Gastroesophageal sphincter (tissue), 4 donors: Measurements from ENCODE around the gene TMEM164. TPM values are rescaled to one million over a fixed set of nuclear protein-coding genes. Genes with fewer than 3 reads are reported as not detected.

Experiments used
- ATAC-seq: fragments of 150-250 bp; one replicate; pipeline ENCODE4 v1.9.1; 2016; ENCODE audit warnings: mild to moderate bottlenecking, moderate library complexity
- H3K27ac ChIP-seq, 4 donors: fragments of 200-600 bp; sonication (generic) in 3 of 4; 1 replicate in 3 of 4; 2 replicates in 1 of 4; pipeline ENCODE4 v1.5.1; 2016 to 2019
- H3K27me3 ChIP-seq: fragments of 200-600 bp; sonication (generic); one replicate; pipeline ENCODE4 v1.5.1; 2019
- H3K36me3 ChIP-seq, 2 donors: fragments of 200-600 bp; sonication (generic); one replicate each; pipeline ENCODE4 v1.5.1; 2019; ENCODE audit warnings: control low read depth in 1 of 2
- H3K4me1 ChIP-seq, 3 donors: fragments of 200-600 bp; sonication (generic); 1 replicate in 2 of 3; 2 replicates in 1 of 3; pipeline ENCODE4 v1.5.1; 2016 to 2019; ENCODE audit warnings: control low read depth in 2 of 3
- H3K4me3 ChIP-seq, 2 donors: fragments of 200-600 bp; sonication (generic); one replicate each; pipeline ENCODE4 v1.5.1; 2019; ENCODE audit warnings: mild to moderate bottlenecking in 1 of 2, moderate library complexity in 1 of 2
- H3K9me3 ChIP-seq, 3 donors: fragments of 200-600 bp; sonication (generic); one replicate each; pipeline ENCODE4 v1.5.1; 2017 to 2019; ENCODE audit warnings: control low read depth in 2 of 3
- EP300 ChIP-seq: sonication (generic); formaldehyde crosslinking; IDR thresholded peaks from one replicate; pipeline ENCODE4 v1.6.1; 2017; ENCODE audit warnings: antibody characterized with exemption, mild to moderate bottlenecking
- POLR2A ChIP-seq, 2 donors: fragments of 450-650 bp; IDR thresholded peaks; one replicate each; pipeline ENCODE4 v1.6.1; 2017; ENCODE audit warnings: antibody characterized with exemption in 2 of 2, mild to moderate bottlenecking in 2 of 2, moderate library complexity in 1 of 2
- POLR2AphosphoS5 ChIP-seq: sonication (generic); formaldehyde crosslinking; IDR thresholded peaks from one replicate; pipeline ENCODE4 v1.6.1; 2017; ENCODE audit warnings: antibody characterized with exemption
- WGBS, 2 donors: methylation state at CpG; one replicate each; pipeline ENCODE4 v1.1.5; 2018; ENCODE audit warnings: low coverage in 1 of 2; 5-methylcytosine and 5-hydroxymethylcytosine counted together
- total RNA-seq, 4 donors: library from RNA; depleted of rRNA; stranded (reverse); fragments of >200 nt; gene quantifications; one replicate each; pipeline ENCODE4 v1.1.0, GENCODE V29; 2016
- TF ChIP-seq, protein P1 (sequence below), 4 experiments: fragments of 200-600 bp in 2 of 4; fragments of 450-650 bp in 2 of 4; sonication (generic) in 1 of 4; IDR thresholded peaks; one replicate each; pipeline ENCODE4 v1.5.1; 2017 to 2019; ENCODE audit warnings: antibody characterized with exemption in 4 of 4, mild to moderate bottlenecking in 2 of 4, moderate library complexity in 2 of 4

TMEM164 gene
- total RNA-seq, 4 donors from 2014 or later = 7.8 to 12.9 (median 11.7) TPM

DNA sequence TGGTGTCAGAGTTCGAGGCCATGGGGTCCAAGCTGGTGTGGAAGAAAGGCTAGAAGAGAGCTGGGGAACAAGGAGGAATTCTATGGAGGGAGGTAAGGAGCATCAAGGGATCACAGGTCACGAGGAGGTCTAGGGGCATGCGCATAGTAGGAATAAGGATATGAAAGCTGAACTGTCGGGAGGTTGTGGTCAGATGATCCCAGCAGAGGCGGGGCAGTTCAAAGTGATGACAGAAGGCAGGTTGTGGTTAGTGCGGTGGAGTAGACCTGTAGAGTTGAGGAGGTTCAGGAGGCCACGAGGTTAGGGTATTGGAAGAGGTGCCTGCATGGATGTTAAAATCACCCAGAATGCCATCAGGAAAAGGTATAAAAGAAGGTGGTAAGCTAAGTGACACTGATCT, 156.3 kb downstream of the TMEM164 start:
- no peak for ATAC-seq
- no peak overlapping the region for H3K4me3 ChIP-seq
- WGBS, 2 donors = 81 to 83% methylated on average over 5 to 7 of the region's 7 CpGs
- TF ChIP-seq POLR2A (IDR thresholded peaks at IDR 0.05) (no peak), POLR2AphosphoS5 (no peak), EP300 (no peak)
- TF ChIP-seq, protein P1, sequence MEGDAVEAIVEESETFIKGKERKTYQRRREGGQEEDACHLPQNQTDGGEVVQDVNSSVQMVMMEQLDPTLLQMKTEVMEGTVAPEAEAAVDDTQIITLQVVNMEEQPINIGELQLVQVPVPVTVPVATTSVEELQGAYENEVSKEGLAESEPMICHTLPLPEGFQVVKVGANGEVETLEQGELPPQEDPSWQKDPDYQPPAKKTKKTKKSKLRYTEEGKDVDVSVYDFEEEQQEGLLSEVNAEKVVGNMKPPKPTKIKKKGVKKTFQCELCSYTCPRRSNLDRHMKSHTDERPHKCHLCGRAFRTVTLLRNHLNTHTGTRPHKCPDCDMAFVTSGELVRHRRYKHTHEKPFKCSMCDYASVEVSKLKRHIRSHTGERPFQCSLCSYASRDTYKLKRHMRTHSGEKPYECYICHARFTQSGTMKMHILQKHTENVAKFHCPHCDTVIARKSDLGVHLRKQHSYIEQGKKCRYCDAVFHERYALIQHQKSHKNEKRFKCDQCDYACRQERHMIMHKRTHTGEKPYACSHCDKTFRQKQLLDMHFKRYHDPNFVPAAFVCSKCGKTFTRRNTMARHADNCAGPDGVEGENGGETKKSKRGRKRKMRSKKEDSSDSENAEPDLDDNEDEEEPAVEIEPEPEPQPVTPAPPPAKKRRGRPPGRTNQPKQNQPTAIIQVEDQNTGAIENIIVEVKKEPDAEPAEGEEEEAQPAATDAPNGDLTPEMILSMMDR (IDR thresholded peaks at IDR 0.05) = no peak
- no peak overlapping the region for H3K27ac ChIP-seq
- H3K27me3 ChIP-seq = no peaks in the 10 kb centered on the region
- no peaks in the 10 kb centered on the region for H3K4me1 ChIP-seq
- H3K36me3 ChIP-seq = no peaks in the 10 kb centered on the region
- no peaks in the 10 kb centered on the region for H3K9me3 ChIP-seq

DNA sequence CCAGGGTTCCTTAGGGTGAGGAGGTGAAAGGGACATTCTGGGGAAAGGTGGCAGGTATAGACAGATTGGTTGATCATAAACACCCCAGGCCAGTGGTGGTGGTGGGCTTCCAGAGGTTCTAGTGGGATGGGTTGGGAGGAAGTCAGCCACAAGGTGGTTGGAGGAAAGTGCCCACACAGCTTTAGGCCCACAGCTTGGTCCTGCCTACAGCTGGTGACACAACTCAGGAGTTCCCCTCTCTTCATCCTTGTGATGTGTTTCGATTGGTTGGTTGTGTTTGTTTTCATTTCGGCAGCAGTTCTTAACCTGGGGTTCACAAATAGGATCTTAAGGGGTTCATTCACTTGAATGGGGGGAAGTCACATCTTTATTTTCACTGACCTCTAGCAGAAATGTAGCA, 157.0 kb downstream of the TMEM164 start:
- no peak for ATAC-seq
- no peak for TF ChIP-seq POLR2AphosphoS5
- TF ChIP-seq EP300 = no peak
- TF ChIP-seq, protein P1 (IDR thresholded peaks at IDR 0.05) = no peak
- no peak for TF ChIP-seq POLR2A (IDR thresholded peaks at IDR 0.05)
- no peaks in the 10 kb centered on the region for H3K4me1 ChIP-seq
- no peaks in the 10 kb centered on the region for H3K27me3 ChIP-seq
- no peak overlapping the region for H3K27ac ChIP-seq
- H3K9me3 ChIP-seq = no peaks in the 10 kb centered on the region
- no peak overlapping the region for H3K4me3 ChIP-seq
- 44% methylated on average over 2 of the region's 2 CpGs; no CpG with 5 or more reads in 1 of the 2 donors for WGBS, 2 donors
- no peaks in the 10 kb centered on the region for H3K36me3 ChIP-seq

DNA sequence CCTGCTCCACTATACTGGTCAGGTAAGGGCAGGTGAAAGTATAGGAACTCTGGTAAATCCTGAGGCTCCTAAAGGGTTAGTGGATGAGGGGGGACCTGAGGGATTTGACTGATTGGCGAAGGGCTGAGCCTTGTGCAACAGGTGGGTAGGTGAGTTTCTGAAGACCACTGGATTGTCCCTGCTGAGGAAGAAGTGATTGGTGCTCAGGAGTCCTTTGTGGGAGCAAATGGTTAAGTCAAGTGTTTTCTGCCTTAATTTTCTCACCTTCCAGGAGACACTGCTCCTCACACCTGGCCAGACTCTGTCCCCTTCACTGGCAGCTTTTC, 158.4 kb downstream of the TMEM164 start:
- no peaks in the 10 kb centered on the region for H3K36me3 ChIP-seq
- no peak overlapping the region for H3K4me3 ChIP-seq
- TF ChIP-seq, protein P1 (IDR thresholded peaks at IDR 0.05) = no peak
- no peak for TF ChIP-seq EP300
- no peaks in the 10 kb centered on the region for H3K9me3 ChIP-seq
- no peaks in the 10 kb centered on the region for H3K27me3 ChIP-seq
- no peak overlapping the region for H3K27ac ChIP-seq
- no peak for ATAC-seq
- no CpG with 5 or more reads among the region's 1 CpG for WGBS, 2 donors
- no peaks in the 10 kb centered on the region for H3K4me1 ChIP-seq

DNA sequence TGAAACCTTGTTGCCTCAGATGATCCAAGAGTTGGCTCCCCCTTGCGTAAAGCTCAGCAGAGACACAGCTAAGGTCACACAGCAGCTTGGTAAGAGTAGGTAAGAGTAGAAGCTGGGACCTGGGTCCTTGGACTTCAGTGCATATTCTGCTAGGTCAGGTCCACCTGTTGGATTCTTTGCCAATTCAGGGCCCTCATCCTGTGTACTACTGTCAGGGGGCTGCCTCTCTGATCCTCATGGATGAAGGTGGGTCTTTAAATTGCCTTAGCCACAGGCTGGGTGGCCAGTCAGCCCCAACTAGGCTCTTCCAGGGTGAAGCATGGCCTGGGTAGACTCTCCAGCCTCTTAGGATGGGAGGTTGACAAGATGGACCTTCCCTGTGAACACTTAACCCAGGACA, 159.2 kb downstream of the TMEM164 start:
- no peaks in the 10 kb centered on the region for H3K4me1 ChIP-seq
- no peaks in the 10 kb centered on the region for H3K9me3 ChIP-seq
- no peaks in the 10 kb centered on the region for H3K36me3 ChIP-seq
- TF ChIP-seq POLR2AphosphoS5 = no peak
- TF ChIP-seq, protein P1 (IDR thresholded peaks at IDR 0.05) = no peak
- TF ChIP-seq POLR2A (IDR thresholded peaks at IDR 0.05) = no peak
- TF ChIP-seq EP300 = no peak
- no peak for ATAC-seq
- H3K27me3 ChIP-seq = no peaks in the 10 kb centered on the region
- 100% methylated on average over 1 of the region's 1 CpG; no CpG with 5 or more reads in 1 of the 2 donors for WGBS, 2 donors
- no peak overlapping the region for H3K27ac ChIP-seq
- H3K4me3 ChIP-seq = no peak overlapping the region

DNA sequence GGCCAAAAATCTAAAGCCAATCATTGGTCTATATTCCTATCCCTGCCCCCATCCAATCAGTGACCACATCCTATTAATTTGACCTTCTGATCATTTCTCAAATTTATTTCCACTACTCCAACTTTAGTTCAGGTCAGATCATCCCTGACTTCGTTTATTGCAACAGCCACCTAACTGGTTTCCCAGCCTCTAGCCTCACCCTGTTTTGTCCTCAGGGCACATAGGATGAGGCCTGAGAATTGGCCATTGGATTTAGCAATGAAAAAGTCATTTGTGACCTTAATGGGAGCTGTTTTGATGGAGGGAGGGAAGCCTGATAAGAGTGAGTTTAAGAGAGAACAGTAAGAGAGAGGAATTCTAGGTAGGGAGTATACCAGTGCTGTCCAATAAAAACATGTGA, 160.0 kb downstream of the TMEM164 start:
- Histone ChIP-seq H3K4me1 (no peaks in the 10 kb centered on the region), H3K4me3 (no peak overlapping the region), H3K36me3 (no peaks in the 10 kb centered on the region), H3K27ac (no peak overlapping the region), H3K27me3 (no peaks in the 10 kb centered on the region), H3K9me3 (no peaks in the 10 kb centered on the region)
- ATAC-seq = no peak
- 38 to 80% methylated on average over 1 of the region's 1 CpG for WGBS, 2 donors
- TF ChIP-seq POLR2A (IDR thresholded peaks at IDR 0.05) (no peak), POLR2AphosphoS5 (no peak), EP300 (no peak)
- TF ChIP-seq, protein P1 (IDR thresholded peaks at IDR 0.05) = no peak
